GM21447 (cell line): ENCODE measurements around the gene EGFR.

Experiments used
- ATAC-seq: cut with Tn5 transposase; IDR thresholded peaks from one replicate; pipeline ENCODE4 v1.9.1; 2021; ENCODE audit not compliant: unreplicated experiment

EGFR gene

DNA sequence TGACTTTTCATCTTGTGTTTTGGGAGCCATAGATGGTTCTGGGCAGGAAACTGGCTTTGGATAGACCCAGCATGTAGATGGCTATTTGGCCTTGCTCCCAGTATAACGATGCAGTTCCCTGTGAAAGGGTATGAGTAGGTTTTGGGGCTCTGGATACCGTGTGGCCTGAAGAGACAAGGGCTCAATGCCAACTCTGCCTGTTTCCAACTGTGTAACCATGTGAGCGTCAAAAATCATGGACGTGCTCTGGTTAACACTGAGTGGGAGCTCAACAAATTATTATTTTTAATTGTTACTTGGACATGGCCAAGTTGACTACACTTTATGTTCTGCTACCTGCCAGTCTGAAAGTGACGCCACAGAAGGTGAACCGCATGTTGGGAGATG, 41.8 kb downstream of the EGFR start:
- no peak for ATAC-seq

DNA sequence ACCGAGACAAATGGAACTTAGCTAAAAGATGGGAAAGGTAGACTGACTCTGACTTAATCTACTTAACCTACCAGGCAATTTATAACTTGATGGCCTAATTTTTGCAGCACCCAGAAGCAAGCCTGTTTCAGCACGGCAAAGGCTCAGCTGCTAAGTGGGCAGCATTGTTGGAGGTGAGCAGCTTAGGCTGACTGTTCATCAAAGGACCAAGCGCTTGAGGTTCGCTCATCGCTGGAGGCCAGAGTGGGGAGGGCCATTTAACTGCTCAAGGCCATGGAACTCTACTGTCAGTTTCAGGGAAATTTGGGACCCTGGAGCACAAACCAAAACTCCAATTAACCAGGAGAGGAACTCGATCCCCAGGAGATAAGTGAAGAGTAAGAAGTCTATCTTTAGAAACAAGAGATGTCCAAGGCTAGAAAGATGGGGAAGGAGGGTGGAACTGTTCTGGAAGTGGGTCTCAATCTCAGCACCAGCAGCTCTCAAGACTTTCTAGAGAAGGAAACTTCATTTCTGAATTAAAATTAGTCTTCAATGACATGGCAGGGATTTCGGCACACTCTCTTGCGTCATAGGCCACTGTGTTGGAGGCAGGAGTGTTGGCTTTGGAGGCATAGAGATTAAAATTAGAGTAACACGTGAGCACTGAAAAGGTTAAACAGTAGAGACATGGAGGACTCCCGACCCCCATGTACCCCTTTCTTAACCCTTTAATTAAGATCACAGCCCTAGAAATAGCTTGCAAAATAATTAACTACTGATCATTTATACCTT, 43.1 kb downstream of the EGFR start:
- ATAC-seq, result no peak

DNA sequence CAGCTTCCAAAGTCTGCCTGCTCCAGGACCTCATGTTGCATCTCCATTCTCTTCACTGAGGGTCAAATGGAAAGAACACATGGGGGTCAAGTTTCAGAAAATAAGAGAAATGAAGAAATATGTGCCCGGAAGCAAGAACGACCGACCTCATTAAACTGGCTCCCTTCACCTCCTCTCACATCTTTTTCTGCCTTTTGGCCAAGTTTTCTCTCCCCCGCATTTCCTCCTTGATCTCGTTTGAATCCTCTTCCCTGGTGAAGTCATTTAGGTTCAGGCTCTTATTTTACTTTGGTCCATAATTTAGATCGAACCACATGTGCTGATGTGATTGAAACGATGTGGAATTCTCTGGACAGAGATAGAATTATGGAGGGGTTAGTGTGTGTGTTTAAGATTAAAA, 44.2 kb downstream of the EGFR start:
- ATAC-seq, result no peak

DNA sequence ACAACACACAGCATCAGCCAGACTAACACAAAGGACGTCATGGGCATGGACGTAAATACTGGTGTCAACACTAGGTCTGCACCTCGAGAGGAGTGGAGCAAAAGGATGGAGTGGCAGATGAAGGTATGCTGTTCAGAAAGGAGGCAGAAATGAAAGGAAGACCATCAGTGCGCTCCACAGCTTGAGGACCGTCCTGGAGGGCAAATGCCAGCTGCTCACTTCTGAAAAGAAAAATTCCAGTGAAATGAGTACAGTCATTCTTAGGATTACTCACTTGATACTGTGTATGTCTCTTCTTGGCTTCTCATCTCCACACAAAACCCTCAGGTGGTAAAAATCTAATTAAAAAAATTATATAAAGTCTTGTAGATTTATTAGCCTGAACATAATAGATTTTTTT, 44.8 kb downstream of the EGFR start:
- ATAC-seq, result no peak

DNA sequence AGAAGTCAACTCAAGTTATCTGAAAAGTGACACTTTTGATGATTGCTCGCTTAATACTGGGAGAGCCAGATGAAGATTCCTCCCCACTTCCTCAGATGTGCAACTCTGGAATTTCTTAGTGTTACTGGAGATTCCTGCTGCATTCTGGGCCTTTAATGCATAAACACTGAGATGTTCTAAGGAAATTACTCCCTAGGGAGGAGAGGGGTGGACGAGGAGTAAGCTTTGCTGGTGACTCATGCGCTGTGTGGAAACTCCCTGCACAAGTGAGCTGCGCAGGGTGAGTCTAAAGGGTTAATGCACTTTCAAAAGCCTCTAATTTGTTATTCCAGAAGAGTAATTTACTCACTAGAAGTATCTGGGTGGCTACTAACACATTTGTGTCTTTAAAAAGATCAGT, 46.3 kb downstream of the EGFR start:
- peak; percentile 58 for ATAC-seq

DNA sequence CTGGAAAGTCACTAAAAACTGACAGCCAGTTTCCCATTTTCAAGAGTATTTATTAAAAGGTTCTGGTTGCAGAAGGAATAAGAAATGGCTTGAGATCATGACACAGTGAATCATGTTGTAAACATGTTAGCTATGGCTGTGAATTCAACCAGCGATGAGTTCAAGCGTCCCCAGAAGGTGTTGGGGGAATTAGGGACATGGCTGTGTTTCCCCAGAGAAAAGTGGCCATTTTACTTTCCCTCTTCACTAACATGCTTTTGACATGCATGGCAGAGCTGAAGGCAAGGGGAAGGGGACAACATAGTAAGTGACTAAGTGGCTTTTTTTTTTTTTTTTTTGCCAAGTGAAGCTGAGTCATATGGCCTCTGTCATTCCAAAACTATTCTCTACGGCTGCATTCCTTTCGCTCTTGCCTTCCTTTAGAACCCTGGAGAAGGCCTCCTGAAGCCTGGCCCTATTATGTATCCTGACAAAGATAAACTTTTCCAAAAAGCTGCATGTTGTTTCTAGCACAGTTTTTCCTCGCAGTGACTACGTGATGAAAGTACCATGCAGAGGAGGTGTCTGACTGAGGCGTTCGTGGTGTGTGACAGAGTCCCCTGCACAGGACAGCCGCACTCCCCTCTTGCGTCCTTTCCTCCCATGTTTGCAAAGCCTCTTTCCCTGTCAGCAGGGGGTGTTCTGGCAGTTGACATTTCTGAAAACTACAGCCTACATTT, 46.9 kb downstream of the EGFR start:
- ATAC-seq, result peak; percentile 51

DNA sequence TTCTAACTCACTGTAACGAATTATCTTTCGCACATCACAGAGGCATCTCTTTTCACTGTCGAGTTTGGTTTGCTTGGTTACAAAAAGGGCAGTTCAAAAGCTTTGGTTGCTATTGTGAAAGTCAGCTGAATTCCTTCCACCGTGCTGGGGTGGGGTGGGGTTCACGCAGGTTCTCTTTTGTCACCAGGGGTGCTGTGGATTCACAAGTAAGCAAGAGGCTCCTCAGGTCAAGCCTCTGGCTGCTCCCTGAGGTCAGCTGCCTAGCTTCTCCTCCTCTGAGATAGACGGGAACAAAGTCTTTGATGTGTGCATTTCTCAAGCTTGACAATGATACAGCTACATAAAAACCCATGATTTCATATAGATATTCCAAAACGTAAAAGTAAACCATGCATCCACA, 47.7 kb downstream of the EGFR start:
- no peak for ATAC-seq

DNA sequence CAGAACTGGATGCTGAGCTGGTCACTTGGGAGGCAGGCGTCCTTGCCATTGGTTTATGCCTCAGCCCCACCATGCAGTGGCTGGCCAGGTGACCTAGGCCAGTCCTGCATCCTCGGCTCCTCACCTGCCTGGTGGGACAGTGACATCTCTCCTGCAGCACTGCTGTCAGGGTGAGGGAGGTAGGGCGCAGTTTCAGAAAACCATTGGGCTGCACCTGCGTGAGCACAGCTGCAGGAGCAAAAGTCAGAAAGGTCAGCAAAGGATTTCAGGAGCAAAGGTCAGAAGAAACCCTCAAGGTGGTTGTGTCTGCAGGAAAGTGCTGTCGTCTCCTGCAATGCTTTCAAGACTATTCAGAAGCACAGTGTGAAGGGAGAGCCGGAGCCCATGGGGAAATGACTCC, 48.1 kb downstream of the EGFR start:
- ATAC-seq, result no peak

DNA sequence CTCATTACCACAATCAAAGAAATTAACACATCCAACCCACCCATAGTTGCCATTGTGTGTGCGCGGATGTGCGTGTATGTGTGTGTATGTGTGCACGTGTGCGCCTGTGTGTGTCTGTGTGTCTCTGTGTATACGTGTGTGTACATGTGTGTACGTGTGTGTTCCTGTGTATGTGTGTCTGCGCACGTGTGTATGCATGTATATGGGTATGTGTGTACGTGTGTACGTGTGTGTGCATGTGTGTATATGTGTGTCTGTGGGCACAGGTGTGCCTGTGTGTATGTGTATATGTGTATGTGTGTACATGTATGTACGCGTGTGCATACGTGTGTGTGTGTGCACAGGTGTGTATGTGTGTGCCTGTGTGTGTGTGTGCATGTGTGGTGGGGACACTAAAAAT, 48.9 kb downstream of the EGFR start:
- ATAC-seq, result no peak

DNA sequence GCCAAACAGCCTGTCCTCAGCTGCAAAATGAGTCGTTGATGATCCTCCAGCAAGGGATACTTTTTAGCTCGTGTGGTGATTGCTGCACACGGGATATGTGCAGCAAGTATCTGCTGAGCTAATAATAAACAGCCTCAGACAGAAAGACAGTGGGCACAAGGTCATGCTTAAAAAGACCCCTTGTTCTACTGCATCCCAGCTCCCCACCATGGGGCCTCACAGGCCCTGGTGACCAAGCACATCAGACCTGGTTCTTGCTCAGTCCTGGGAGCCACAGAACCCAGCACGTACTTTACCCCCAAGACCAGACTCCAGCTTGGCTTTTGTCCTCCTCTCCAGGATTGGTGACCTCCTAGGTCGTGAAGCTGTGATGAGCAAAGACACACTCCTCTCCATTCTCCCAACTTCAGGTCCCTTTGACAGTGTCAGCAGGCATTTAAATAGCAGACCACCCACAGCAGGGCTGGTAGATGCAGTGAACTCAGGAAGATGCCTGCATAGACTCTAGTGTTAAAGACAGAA, 50.5 kb downstream of the EGFR start:
- no peak for ATAC-seq

DNA sequence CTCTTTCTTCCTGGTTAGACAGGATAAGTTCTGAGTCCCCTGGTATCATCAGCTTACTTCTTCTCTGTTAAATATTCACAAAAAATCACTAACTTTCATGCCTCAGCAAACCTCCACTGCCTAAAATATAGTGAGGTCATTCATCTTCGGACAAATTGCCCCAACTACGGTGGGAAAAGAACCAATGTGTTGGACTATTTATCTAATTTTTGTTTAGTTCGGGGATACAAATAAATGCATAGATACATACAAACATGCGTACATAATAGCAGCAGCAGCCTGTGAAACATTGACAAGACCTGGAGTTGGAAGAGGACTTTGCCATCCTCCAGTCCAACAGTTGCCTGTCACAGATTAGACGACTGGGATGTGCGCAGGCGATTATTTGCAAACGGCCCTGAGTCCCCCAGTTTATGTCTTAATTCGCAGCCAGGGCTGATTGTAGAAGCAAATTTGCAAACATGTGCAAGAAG, 51.5 kb downstream of the EGFR start:
- no peak for ATAC-seq

DNA sequence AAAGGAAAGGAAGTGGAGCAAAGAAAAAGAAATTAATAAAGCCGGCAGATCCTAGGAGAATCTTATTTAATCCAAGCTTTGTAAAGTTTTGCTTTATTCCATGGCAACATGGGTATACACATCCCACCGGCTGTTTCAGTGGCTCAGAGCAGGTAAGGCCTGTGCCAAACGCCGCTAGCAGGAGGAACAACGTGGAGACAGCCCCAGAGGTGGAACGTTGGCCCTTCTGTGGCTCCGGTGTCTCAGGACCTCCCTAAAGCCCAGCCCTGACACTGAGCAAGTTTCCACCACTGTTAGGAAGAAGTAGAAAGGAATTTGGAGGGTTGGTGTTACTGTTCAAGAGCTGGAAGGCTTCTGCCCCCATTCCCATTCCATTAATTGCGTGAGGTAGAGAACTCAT, 52.0 kb downstream of the EGFR start:
- no peak for ATAC-seq

DNA sequence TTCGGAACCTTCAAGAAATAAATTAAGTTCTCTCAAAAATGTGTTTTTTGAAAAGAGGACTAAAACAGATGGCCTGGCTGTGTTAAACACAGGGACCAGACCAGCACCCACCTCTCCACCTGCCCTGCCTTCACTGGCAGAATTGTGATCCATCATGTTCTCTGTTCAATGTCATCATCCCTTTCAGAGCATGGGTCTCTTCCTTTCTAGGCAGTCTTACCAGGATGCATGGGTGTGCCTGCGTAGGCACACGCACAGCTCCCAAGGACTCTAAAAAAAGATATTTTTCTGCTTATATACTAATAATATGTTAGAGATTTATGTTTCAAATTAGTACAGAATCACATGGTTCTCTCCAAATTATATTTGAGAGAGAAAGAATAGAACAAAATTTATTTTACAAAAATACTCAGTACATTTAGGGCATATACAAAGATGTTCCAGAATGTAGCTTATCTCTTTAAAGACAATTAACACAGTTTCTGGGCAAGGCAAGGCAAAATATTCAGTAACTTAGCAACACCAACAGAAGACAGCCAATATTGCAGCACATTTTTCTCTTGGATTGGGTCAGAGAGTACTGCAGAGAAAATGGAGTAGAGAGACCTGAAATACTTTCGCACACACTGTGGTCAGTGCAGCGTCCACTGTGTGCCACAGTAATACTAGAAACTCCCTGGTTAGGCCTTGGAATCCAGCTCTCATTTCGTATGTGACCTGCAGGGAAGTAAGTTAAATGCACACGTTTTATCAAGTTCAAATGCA, 52.8 kb downstream of the EGFR start:
- ATAC-seq, result no peak

DNA sequence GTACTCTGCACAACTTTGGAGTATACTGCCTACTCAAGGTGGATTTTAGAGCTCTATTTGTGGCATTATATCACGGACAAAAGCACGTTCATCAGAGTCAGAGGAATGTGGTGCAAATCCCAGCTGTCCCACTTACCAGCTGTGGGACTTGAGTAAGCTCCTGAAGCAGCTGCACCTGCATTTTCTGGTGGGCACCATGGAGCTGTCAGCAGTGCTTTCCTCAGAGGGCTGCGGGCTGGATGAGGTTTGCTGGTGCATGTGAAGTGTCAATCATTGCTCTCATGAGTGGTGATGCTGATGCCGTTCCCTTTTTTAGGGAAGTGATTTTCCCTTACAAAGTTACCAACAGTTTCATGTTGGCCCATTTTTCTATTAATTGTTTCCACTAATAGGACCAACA, 53.4 kb downstream of the EGFR start:
- ATAC-seq, result no peak

DNA sequence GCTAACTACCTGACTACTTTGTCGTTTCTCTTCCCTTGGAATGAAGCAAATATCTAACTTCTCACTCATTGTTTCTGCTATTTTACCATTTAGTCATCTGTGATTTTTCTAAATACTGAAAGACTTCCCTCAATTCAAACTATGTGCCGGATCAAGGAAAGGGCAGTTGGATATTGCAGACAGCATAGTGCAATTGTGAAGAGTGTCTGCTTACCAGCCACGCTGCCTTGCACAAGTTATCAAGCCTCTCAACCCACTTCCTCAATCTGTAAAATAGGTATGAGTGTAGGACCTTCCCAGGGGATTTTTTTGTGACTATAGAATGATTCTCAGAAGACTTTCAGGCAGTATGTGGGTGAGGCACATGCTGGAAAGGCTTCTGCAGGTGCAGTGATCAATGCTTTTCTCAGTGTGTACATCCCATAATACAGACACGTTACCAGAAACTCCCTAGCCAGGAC, 54.3 kb downstream of the EGFR start:
- peak; percentile 62 for ATAC-seq

DNA sequence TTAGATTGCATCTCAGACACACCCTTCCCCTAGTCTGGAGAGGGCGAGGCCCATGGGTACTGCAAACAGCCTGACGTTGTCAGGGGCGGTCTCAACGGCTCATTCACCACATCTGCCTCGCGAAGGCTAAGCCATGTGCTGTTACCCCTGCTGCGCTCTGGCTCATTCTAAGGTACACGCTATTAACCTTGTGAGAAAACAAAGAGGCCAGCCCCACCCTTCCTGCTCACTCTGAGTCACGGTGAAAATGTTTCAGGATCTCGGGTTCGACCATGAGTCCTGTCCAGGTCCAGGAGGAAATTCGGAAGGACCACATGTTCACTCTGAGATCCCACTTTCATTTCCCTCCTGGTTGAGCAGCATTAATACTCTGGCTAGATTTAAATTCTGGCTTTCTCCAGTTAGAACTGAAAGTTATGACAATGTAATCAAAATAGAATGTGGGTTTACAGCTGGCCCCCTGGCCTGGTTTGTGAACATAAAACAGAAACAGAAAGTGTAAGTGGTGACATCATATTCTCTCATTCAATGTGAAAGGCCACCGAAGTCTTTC, 55.2 kb downstream of the EGFR start:
- ATAC-seq, result peak; percentile 80

DNA sequence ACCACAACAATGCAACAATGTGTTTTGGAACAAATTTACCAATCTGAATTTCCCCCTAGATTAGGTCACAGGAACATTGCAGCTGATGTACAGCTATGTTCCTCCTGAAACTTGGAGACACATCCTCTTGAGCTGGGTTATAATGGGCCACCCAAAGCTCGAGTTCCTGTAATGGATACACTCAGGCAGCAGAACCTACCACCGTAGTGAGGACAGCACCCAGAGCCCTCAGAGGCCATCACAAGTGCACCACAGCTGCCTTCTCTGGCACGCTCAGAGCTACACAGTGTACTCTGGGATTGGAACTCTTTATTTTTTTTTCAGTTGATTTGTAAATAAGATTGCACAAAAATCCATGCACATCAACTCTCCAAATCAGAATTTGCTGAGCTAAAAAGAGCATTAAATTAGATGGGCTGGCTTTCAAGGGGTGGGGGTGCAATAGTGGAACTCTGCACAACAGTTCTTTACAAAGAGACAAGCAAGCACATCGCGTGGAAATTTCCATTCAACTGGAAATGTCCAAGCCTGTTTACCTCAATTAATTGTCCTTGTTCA, 56.7 kb downstream of the EGFR start:
- no peak for ATAC-seq

DNA sequence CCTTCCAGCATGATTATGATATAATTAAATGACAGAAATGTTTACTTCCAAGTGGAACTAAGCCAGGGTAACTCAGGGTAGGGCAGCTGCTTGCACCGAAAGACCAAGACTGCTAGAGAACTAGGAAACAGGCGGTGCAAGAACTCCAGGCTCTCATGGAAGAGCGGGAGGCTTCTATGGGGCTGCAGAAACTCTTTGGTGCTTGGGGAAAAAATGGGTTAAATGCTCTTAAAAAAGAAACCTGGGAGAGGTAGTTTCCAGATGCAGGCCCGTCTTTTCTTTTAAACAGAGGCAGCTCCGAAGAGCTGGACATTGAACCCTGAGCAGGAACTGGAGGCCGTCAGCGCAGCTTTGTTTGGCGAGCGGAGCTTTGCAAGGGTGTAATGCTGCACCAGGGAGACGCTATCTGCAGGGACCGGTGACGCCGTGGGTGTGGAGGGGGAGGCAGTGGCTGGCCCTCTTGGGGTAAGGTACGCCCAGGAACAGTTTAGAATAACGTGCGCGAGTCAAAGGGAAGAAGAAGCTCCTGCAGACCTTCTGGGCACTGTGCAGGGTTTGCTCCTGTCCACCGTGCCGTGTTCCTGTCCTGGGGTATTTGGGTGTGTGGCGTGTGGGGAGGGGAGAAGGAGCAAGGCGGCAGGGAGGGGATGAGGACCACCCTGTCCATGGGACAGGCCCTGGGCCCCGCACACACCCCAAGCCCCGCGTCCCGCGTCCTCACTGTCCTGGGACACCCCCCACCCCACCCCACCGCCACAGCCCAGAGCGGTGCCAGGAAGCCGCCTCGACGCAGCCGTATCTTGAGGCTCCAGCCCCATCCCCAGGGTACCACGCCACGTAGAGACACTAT, 59.0 kb downstream of the EGFR start:
- no peak for ATAC-seq

DNA sequence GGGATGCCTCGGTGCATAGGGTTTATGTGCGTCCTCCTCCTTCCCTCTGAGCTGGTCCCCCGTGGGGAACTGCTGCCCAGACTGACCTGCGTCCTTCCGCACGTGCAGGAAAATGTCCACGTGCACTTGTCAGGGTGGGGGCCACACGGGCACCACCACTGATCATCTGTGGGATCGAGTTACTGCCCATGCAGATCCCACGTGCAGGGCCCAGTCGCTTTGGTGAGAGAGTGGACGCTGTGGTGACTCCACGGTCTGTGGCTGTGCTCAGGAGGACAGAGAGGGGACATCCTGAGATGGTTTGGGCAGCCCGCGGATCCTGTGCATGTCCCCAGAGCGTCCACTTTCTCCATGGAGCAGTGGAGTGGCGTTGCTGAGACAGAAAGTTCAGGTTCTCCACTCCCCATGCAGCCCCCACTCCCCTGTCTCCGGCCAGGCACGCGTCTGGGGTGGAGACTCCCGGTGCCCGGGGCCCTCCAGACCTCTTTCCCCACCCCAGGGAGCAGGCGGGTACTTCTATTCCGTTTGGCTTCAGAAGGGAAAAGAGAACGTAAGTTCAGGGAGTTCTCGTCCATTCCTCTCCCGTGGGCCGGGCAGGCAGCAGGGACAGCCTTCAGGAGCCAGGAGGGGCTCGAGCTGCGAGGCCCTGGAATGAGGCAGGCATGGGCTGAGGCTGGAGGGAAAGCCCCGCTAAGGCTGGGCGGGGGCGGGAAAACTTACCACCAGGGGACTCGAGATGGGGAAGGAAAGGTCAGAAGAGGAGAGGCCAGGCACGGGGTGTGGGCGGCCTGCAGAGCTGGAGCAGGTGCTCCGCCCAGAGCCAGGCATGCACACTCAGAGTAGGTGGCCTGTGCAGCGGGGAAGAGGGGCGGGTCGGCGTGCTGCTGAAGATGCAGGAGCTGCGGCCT, 59.9 kb downstream of the EGFR start:
- ATAC-seq, result no peak
